T-helper 1 cell treated with Interleukin-12 subunit alpha and Interleukin-12 subunit beta and Interleukin-4 antibody, amounts not matched to agents 30 ng/mL and 1 ng/mL, for 36 hours (primary cell): ENCODE results near the gene HRC. TPM values are rescaled to one million over a fixed set of nuclear protein-coding genes. Genes with fewer than 3 reads are reported as not detected.

Source experiments
- intact Hi-C: fragments of 100-400 bp; cut with micrococcal nuclease; formaldehyde crosslinking; loops from one replicate; pipeline ENCODE4 v1.15.1; 2024
- total RNA-seq: library from RNA; stranded (reverse); gene quantifications from 2 replicates; pipeline ENCODE4 v1.2.3, GENCODE V29; 2022

The HRC gene
- total RNA-seq, 1 donor from 2014 or later, result not detected

DNA sequence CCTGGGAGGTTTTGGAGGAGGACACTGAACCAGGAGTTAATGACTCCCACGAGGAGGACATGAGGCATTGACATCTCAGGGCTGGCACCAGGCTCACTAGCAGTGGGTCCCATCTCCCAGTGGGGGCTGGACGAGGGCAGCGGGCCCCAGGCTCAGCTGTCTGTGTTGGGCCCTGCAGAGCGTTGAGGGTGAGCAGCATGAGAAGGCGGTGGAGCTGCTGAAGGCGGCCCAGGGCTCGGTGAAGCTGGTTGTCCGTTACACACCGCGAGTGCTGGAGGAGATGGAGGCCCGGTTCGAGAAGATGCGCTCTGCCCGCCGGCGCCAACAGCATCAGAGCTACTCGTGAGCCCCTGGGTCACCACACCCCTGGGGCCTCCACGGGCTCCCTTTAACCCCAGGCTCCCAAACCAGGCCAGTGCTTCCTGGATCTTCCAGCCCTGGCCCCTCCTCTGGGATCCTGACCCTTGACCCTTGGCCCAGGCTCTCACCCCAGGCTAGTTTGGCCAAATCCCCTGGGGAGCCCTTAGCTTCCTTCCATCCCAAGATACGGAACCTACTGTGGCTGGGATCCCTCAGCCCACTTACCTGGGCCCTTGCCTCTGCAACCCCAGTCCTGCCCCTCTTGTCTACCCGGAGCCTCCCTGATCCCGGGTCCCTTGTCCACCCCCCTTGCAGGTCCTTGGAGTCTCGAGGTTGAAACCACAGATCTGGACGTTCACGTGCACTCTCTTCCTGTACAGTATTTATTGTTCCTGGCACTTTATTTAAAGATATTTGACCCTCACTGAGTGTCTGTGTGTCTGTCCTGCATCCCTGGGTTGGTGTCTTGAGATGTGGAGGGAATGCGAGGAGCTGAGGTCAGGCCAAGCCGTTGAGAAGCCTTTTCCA, 37.3 kb downstream of the HRC start:
- intact Hi-C loops, result loop anchor here (2.0 to 10.0 kb wide), 6 partner anchors 25 to 1843 kb away; partner anchors contain the start of genes AP2A1, DBP, INAFM1 and LHB

- intact Hi-C loops, result loop anchor here (5.0 to 10.0 kb wide), 5 partner anchors 99 to 1842 kb away; partner anchors contain the start of genes AP2A1, DBP, INAFM1 and LHB
Observed at GRCh38 chr19:49116544-49116943, 38.7 kb downstream of the HRC start.

DNA sequence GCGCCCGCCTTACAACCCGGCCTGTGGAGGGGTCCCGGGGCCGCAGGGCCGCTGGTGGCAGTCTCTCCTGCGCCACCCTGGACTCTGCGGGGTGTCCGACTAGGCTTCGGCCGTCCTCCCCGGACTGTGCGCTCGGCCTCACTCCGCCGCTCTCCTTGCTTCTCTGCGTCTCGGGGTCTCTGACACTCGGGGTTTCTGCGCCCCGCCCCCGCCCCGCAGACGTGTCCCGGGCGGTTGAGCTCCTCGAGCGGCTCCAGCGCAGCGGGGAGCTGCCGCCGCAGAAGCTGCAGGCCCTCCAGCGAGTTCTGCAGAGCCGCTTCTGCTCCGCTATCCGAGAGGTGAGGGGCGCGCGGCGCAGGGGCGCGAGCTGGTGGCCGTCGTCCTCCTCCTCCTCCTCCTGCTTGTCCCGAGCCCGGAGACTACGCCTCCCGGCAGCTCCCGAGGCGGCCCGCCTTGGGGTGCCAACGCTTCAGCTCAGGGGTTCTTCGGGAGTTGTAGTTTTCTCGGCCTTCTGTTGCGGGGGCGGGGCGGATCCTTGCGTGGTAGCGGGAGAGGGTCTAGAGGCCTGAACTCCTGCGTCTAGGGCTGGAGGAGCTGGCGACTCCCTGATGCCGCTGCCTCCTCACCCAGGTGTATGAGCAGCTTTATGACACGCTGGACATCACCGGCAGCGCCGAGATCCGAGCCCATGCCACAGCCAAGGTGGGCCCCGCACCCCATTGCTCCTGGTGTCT, 40.4 kb downstream of the HRC start:
- intact Hi-C loops, result loop anchor here (1.0 to 10.0 kb wide), 8 partner anchors 14 to 1840 kb away; partner anchors contain the start of genes AP2A1, DBP, INAFM1 and LHB

DNA sequence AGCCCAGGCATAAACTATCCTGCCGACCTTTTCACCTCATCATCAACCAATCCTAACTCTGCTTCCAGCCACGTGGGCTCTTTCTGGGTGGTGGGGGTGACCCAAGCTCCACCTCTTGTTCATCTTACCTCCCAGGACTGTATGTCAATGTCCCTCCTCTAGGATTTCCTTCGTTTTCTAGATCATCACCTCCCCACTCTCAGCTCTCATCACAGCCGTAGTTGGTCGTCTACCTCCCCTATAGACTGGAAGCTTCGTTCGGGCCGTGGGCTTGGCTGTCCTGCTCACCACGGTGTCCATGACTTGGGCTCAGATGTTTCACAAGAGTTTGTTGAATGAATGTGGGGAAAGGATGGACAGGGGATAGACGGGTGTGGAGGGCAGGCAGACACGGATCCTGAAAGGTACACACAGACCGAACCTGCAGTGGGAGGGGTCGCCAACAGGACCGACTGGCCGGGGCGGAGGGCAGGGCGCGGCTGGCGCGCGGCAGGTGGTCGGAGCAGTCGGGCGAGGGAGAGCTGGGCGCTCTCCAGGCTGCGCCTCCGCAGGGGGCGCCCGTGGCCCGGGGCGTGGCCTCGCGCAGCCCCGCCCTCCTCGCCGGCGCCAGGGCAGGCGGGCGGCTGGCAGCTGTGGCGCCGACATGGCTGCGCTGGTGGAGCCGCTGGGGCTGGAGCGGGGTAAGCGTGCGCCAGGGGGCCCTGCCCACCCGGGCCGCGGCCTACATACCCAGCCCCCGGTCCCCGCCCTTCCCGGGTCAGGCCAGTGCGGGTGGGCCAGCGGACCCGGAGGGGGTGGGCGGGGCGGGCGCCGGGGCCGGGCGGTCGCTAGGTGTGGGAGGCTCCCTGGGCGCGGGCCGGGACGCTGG, 41.2 kb downstream of the HRC start, which contains the start of gene LIN7B:
Gene LIN7B (plus strand): TSS at position 609 of the 868 bp plus-strand sequence. CDS start 35 bp downstream, at position 644.
- intact Hi-C loops, result loop anchor here (1.0 to 10.0 kb wide), 5 partner anchors 14 to 1839 kb away; partner anchors contain the start of genes INAFM1, PRR12 and SNRNP70

- intact Hi-C loops, result loop anchor here (10.0 kb wide), 2 partner anchors 483 to 1837 kb away; partner anchors contain the start of genes INAFM1 and PRR12
Observed at GRCh38 chr19:49111218-49111998, 43.8 kb downstream of the HRC start.

- intact Hi-C loops, result loop anchor here (10.0 kb wide), 2 partner anchors 484 to 1836 kb away; partner anchors contain the start of genes INAFM1 and PRR12
Observed at GRCh38 chr19:49110567-49110966, 44.6 kb downstream of the HRC start.

DNA sequence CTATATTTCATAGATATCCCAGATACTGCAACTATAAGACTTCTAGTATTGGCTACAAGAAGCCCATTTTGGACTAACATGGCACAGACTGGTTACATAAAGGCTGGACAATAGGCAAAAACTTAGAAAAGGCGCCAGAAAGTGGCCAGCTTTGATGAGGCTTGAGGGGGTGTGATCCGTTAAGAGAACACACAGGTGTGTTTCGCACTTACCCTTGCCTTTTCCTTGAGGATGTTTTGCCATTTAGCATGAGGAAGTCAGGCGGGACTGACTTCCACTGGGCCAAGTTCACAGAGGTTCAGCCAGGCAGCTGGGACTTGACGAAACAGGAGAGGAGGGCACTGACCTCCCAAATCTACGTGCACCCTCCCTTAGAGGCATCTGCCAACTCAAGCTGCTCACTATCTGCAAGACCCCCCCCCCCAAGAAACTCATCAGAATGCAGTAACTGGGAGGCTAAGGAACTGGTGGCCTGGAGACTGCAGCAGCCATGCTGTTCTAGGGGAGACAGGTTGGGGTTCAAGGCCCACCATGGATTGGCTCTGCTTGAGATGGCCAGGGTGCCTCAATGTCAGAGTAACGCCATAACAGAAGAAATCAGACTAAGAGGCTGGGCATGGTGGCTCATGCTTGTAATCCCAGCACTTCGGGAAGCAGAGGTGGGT, 45.5 kb downstream of the HRC start:
- intact Hi-C loops, result loop anchor here (10.0 kb wide), 2 partner anchors 485 to 1835 kb away; partner anchors contain the start of genes INAFM1 and PRR12

GRCh38 chr19:49109051-49109450, 46.1 kb downstream of the HRC start:
- intact Hi-C loops, result no loop called here

GRCh38 chr19:49107625-49108459, 47.4 kb downstream of the HRC start:
- intact Hi-C loops, result no loop called here

- intact Hi-C loops, result loop anchor here (1.0 kb wide), 1 partner anchor 9 kb away; no protein-coding TSS in a partner anchor
Observed at GRCh38 chr19:49106648-49107135, 48.5 kb downstream of the HRC start.

GRCh38 chr19:49104229-49104864, 50.8 kb downstream of the HRC start:
- intact Hi-C loops, result no loop called here

GRCh38 chr19:49103331-49104085, 51.7 kb downstream of the HRC start:
- intact Hi-C loops, result no loop called here

DNA sequence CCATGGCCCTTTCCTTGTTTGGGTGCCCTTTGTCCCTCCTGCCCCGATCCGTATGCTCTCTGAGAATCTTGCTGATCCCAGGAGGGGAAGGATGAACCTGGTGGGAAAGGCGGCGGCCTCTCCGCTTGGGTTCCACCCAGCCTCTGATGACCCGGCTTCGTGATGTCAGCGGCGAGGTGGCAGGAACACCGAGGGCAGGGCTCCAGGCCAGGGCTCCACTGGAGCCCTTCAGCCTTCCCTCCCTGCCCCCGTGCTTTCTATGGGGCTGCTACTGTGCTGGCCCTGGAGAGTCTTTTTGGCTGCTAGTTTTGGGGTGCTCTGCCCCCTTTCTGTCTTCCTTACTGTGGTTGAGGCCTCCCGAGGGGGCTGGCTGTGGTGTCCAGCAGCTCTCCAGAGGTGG, 52.9 kb downstream of the HRC start:
- intact Hi-C loops, result no loop called here
